ENCODE measurements around the gene TMEM232. TPM values are rescaled to one million over a fixed set of nuclear protein-coding genes. Genes with fewer than 3 reads are reported as not detected.

The TMEM232 gene
- total RNA-seq, 4 donors from 2014 or later = 1.3 to 19.3 (median 7.1) TPM; not detected in 1

DNA sequence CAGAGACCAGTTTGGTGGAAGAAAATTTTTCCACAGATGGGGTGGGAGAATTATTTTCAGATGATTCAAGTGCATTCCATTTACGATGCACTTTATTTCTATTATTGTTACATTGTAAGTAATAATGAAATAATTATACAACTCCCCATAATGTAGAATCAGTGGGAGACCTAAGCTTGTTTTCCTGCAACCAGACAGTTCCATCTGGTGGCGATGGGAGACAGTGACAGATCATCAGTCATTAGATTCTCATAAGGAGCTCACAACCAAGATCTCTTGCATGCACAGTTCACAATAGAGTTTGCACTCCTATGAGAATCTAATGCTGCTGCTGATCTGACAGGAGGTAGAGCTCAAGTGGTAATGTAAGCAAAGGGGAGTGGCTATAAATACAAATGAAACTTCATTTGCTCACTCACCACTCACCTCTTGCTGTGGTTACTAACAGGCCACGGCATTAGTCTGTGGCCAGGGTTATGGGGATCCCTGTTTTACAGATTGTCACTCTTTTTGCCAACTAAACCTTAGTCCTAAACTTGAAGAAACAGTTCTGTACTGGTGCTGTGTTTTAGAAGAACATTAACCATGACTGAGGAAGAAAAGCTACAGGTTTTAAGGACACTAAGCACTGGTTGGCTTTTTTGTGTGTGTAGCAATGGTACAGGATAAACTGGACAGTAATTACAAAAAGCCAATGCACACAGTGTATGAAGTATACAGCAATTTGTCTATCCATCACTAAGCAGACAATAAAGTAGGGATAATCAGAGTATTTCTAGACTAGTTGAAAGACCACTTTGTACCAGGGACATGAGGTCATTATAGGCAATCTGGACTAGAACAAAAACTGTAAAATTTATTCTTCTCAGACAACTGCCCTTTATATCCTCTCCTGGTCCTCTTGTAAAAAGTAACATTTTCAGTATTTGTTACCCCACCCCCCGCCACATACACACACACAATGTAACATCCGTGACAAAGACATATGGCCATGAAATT is 9.9 kb downstream of the TMEM232 start:
- no peak for DNase-seq
- H3K27ac ChIP-seq = no peak overlapping the region
- TF ChIP-seq CTCF (IDR thresholded peaks at IDR 0.05) (no peak), POLR2A (IDR thresholded peaks at IDR 0.05) (no peak)

GRCh38 chr5:110707260-110707844 is 19.1 kb downstream of the TMEM232 start:
- Histone ChIP-seq H3K27ac (no peak overlapping the region), H3K36me3 (no peaks in the 10 kb centered on the region), H3K4me3 (no peak overlapping the region), H3K4me1 (no peaks in the 10 kb centered on the region), H3K27me3 (no peaks in the 10 kb centered on the region), H3K9me3 (no peaks in the 10 kb centered on the region)
- no peak for DNase-seq
- no peak for TF ChIP-seq CTCF (IDR thresholded peaks at IDR 0.05)
- no peak for TF ChIP-seq POLR2A (IDR thresholded peaks at IDR 0.05)
- intact Hi-C loops (cut with DNase I; ENCODE audit: low total_unique reads) = no loop called here

More for the DNA sequence above, 9.9 kb downstream of the TMEM232 start:
- Histone ChIP-seq H3K27me3 (no peaks in the 10 kb centered on the region), H3K4me1 (no peaks in the 10 kb centered on the region), H3K9me3 (no peaks in the 10 kb centered on the region), H3K36me3 (no peaks in the 10 kb centered on the region), H3K4me3 (no peak overlapping the region)
- intact Hi-C loops (cut with DNase I; ENCODE audit: low total_unique reads) = no loop called here

GRCh38 chr5:110705349-110705748 is 21.1 kb downstream of the TMEM232 start:
- no peaks in the 10 kb centered on the region for H3K4me1 ChIP-seq
- TF ChIP-seq CTCF (IDR thresholded peaks at IDR 0.05) = no peak
- TF ChIP-seq POLR2A (IDR thresholded peaks at IDR 0.05) = no peak
- no peaks in the 10 kb centered on the region for H3K36me3 ChIP-seq
- intact Hi-C loops (cut with DNase I; ENCODE audit: low total_unique reads) = no loop called here
- H3K27me3 ChIP-seq = no peaks in the 10 kb centered on the region
- no peak overlapping the region for H3K4me3 ChIP-seq
- no peak for DNase-seq
- H3K9me3 ChIP-seq = no peaks in the 10 kb centered on the region
- H3K27ac ChIP-seq = no peak overlapping the region

- H3K27ac ChIP-seq = no peak overlapping the region
Measured at GRCh38 chr5:110703481-110703880, 23.0 kb downstream of the TMEM232 start.

More at GRCh38 chr5:110703481-110703880, 23.0 kb downstream of the TMEM232 start:
- no peaks in the 10 kb centered on the region for H3K27me3 ChIP-seq
- intact Hi-C loops (cut with DNase I; ENCODE audit: low total_unique reads) = no loop called here
- no peak overlapping the region for H3K4me3 ChIP-seq
- no peaks in the 10 kb centered on the region for H3K4me1 ChIP-seq
- no peak for TF ChIP-seq POLR2A (IDR thresholded peaks at IDR 0.05)
- TF ChIP-seq CTCF (IDR thresholded peaks at IDR 0.05) = no peak
- DNase-seq = no peak
- no peaks in the 10 kb centered on the region for H3K9me3 ChIP-seq
- no peaks in the 10 kb centered on the region for H3K36me3 ChIP-seq
